Prostate gland (tissue), 2 donors: Measurements from ENCODE around the gene AOPEP.
A peak's percentile ranks its signal among the peaks of the same experiment; 100 is the strongest.

Experiments
- POLR2A ChIP-seq: fragments of 450-650 bp; IDR thresholded peaks from one replicate; pipeline ENCODE4 v1.6.1; 2016; ENCODE audit warnings: antibody characterized with exemption, mild to moderate bottlenecking
- POLR2AphosphoS5 ChIP-seq: sonication (generic); formaldehyde crosslinking; IDR thresholded peaks from one replicate; pipeline ENCODE4 v1.6.1; 2017; ENCODE audit warnings: antibody characterized with exemption
- TF ChIP-seq, protein P1 (sequence below), 4 experiments: fragments of 200-600 bp in 2 of 4; fragments of 450-650 bp in 2 of 4; sonication (generic) in 2 of 4; IDR thresholded peaks; 1 replicate in 3 of 4; 2 replicates in 1 of 4; pipeline ENCODE4 v1.5.1; 2016 to 2019; ENCODE audit warnings: antibody characterized with exemption in 4 of 4, mild to moderate bottlenecking in 2 of 4, moderate library complexity in 2 of 4

DNA sequence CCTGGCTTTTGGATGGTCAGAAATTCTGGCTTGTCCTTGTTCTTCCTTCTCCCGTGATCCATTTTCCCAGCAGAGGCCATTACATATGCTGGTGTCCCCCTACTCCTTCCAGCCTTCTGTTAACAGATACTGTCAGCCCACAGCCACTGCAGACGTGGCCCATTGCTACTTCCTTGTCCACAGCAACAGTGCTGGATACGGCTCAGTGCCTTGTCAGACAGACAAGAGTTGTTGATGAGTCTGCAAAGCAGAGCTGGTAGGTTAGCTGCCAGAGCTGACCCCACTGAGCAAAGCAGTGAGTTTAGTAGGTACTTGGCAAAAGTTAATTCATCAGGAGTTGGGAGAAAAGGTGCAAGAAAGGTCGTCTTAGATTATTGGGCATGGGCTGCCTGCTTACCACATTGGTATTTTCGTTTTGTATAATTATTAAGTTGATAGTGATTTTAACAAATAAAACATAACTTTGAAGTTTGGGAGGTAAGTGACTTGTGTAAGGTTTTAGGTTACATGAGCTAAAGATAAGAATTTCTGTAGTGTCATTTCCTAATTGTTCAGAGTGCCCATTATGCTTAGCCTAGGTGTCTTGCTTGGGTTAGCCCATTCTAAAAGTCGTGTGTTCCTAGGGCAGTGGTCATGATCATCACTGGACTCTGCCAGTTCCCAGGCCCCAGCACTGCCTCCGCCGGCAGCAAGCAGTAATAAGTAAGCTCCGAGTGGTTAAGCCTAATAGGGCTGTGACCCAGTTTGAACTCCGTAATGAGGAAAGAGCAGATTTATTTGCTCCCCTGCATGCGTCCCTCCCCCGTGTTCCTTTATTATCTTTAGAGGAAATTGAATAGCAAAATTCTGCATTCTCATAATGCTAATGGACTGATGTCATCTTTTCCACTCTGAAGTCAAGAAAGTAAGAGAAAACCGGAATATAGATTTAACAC, 299.0 kb downstream of the AOPEP start:
- TF ChIP-seq, protein P1, sequence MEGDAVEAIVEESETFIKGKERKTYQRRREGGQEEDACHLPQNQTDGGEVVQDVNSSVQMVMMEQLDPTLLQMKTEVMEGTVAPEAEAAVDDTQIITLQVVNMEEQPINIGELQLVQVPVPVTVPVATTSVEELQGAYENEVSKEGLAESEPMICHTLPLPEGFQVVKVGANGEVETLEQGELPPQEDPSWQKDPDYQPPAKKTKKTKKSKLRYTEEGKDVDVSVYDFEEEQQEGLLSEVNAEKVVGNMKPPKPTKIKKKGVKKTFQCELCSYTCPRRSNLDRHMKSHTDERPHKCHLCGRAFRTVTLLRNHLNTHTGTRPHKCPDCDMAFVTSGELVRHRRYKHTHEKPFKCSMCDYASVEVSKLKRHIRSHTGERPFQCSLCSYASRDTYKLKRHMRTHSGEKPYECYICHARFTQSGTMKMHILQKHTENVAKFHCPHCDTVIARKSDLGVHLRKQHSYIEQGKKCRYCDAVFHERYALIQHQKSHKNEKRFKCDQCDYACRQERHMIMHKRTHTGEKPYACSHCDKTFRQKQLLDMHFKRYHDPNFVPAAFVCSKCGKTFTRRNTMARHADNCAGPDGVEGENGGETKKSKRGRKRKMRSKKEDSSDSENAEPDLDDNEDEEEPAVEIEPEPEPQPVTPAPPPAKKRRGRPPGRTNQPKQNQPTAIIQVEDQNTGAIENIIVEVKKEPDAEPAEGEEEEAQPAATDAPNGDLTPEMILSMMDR (IDR thresholded peaks at IDR 0.05), result no peak
- TF ChIP-seq POLR2A (no peak), POLR2AphosphoS5 (peak; percentile 75)
